ENCODE measurements around the gene RPL36A.

The RPL36A gene

GRCh38 chrX:101388604-101389003 is 2.2 kb upstream of the RPL36A start:
- Histone ChIP-seq H3K4me3 (no peak overlapping the region), H3K27ac (no peak overlapping the region)

GRCh38 chrX:101391831-101392230 is 1.0 kb downstream of the RPL36A start:
- Histone ChIP-seq H3K4me3 (peak overlapping the region; percentile 37 to 54 (median 48)), H3K27ac (peak overlapping the region in 14 of 21 experiments; percentile 35 to 89 (median 78))

GRCh38 chrX:101393530-101394305 is 2.9 kb downstream of the RPL36A start:
- Histone ChIP-seq H3K4me3 (no peak overlapping the region), H3K27ac (no peak overlapping the region)

- no peak overlapping the region for H3K4me3 ChIP-seq
- H3K27ac ChIP-seq: no peak overlapping the region
Observed at GRCh38 chrX:101394372-101394771, 3.6 kb downstream of the RPL36A start.

GRCh38 chrX:101395789-101396188 is 5.0 kb downstream of the RPL36A start:
- no peak overlapping the region for H3K27ac ChIP-seq
- no peak overlapping the region for H3K4me3 ChIP-seq

GRCh38 chrX:101397779-101398178 is 7.0 kb downstream of the RPL36A start:
- no peak overlapping the region for H3K4me3 ChIP-seq
- no peak overlapping the region for H3K27ac ChIP-seq

GRCh38 chrX:101398694-101399093 is 7.9 kb downstream of the RPL36A start:
- Histone ChIP-seq H3K4me3 (no peak overlapping the region), H3K27ac (no peak overlapping the region)

GRCh38 chrX:101399825-101400224 is 9.0 kb downstream of the RPL36A start:
- Histone ChIP-seq H3K27ac (no peak overlapping the region), H3K4me3 (no peak overlapping the region)

- peak overlapping the region; percentile 14 to 96 (median 78) for H3K27ac ChIP-seq
- peak overlapping the region; percentile 44 to 66 (median 54) for H3K4me3 ChIP-seq
Observed at GRCh38 chrX:101407167-101407747, 16.4 kb downstream of the RPL36A start.

- Histone ChIP-seq H3K4me3 (peak within 1 kb of the TSS; percentile 44 to 66 (median 54)), H3K27ac (peak within 1 kb of the TSS; percentile 74 to 96 (median 90))
Observed at GRCh38 chrX:101407748-101408531, 17.1 kb downstream of the RPL36A start, which contains the start of the genes GLA and HNRNPH2. TSS of gene GLA (minus strand) at chrX:101407925. CDS start at chrX:101407903, 22 bp downstream. TSS of gene HNRNPH2 (plus strand) at chrX:101408222. CDS start at chrX:101411989, 3,767 bp downstream.

GRCh38 chrX:101408532-101408841 is 17.7 kb downstream of the RPL36A start:
- Histone ChIP-seq H3K27ac (peak overlapping the region; percentile 74 to 96 (median 90)), H3K4me3 (peak overlapping the region; percentile 44 to 66 (median 52))

GRCh38 chrX:101409043-101409442 is 18.2 kb downstream of the RPL36A start:
- H3K4me3 ChIP-seq: peak overlapping the region; percentile 44 to 66 (median 52)
- peak overlapping the region in 18 of 21 experiments; percentile 74 to 96 (median 90) for H3K27ac ChIP-seq

- H3K4me3 ChIP-seq: no peak overlapping the region
- H3K27ac ChIP-seq: no peak overlapping the region
Observed at GRCh38 chrX:101410461-101410860, 19.6 kb downstream of the RPL36A start.

GRCh38 chrX:101411984-101412383 is 21.2 kb downstream of the RPL36A start:
- Histone ChIP-seq H3K27ac (peak overlapping the region in 1 of 21 experiments; percentile 4), H3K4me3 (no peak overlapping the region)

GRCh38 chrX:101415180-101416145 is 24.7 kb downstream of the RPL36A start:
- Histone ChIP-seq H3K27ac (peak overlapping the region in 3 of 21 experiments; percentile 5 to 59 (median 31)), H3K4me3 (no peak overlapping the region)

GRCh38 chrX:101416691-101417090 is 25.9 kb downstream of the RPL36A start:
- Histone ChIP-seq H3K4me3 (no peak overlapping the region), H3K27ac (peak overlapping the region in 1 of 21 experiments; percentile 1)

- Histone ChIP-seq H3K4me3 (peak overlapping the region in 1 of 7 experiments; percentile 50), H3K27ac (peak overlapping the region in 7 of 21 experiments; percentile 88 to 96 (median 92))
Observed at GRCh38 chrX:101417190-101417589, 26.4 kb downstream of the RPL36A start.

GRCh38 chrX:101417981-101418841 is 27.4 kb downstream of the RPL36A start:
- H3K4me3 ChIP-seq: peak overlapping the region; percentile 35 to 58 (median 50)
- H3K27ac ChIP-seq: peak overlapping the region; percentile 85 to 97 (median 93)
